GM12865 (cell line): Measurements from ENCODE around the gene TIGD3.

Experiments used
- DNase-seq: peaks from one replicate; pipeline ENCODE4 v3.0.0; 2010; ENCODE audit warnings: low read depth
- H3K4me3 ChIP-seq: 2 replicates; pipeline ENCODE4 v1.5.1; 2011; ENCODE audit warnings: mild to moderate bottlenecking, low read depth, low read length, control low read depth
- TF ChIP-seq, protein P1 (sequence below): IDR thresholded peaks from 2 replicates; pipeline ENCODE4 v1.5.1; 2011; ENCODE audit warnings: low read length, control low read depth, low read depth, inconsistent platforms; ENCODE audit not compliant: insufficient read depth; ENCODE audit errors: missing control alignments

The TIGD3 gene

DNA sequence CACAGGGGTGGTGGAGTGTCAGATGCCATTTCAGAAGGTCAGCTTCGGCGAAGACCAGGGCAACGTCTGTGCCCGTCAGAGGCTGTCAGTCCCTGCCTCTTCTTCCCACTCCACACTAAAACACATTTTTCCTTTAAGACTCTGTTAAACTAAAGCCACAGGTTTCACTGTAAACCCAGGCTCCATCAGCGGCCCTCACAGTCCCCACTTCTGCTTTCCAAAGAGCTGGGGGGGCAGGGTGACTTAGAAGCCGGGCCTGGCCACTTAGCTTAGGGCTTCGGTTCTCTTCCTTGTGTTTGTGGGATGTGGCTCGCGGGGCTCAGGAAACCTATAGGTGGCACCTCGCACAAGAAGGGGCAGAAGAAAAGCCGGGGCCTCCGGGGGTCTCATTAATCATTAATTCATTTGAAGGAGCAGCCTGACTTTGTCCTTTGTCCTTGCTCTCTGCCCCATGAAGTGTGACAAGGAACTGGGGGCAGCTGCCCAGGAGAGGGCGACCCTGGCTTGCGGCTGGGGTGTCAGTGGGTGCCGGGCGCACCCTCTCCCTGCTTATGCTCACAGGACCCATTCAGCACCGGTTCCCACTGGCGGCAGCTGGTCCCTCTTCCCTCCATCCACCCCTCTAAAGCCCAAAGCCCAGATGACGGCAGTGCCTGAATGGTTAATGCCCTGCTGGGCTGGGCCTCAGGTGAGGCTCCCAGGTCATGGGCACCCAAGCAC, 23.8 kb downstream of the TIGD3 start:
- no peak overlapping the region for H3K4me3 ChIP-seq
- DNase-seq, result no peak
- TF ChIP-seq, protein P1, sequence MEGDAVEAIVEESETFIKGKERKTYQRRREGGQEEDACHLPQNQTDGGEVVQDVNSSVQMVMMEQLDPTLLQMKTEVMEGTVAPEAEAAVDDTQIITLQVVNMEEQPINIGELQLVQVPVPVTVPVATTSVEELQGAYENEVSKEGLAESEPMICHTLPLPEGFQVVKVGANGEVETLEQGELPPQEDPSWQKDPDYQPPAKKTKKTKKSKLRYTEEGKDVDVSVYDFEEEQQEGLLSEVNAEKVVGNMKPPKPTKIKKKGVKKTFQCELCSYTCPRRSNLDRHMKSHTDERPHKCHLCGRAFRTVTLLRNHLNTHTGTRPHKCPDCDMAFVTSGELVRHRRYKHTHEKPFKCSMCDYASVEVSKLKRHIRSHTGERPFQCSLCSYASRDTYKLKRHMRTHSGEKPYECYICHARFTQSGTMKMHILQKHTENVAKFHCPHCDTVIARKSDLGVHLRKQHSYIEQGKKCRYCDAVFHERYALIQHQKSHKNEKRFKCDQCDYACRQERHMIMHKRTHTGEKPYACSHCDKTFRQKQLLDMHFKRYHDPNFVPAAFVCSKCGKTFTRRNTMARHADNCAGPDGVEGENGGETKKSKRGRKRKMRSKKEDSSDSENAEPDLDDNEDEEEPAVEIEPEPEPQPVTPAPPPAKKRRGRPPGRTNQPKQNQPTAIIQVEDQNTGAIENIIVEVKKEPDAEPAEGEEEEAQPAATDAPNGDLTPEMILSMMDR, result no peak

DNA sequence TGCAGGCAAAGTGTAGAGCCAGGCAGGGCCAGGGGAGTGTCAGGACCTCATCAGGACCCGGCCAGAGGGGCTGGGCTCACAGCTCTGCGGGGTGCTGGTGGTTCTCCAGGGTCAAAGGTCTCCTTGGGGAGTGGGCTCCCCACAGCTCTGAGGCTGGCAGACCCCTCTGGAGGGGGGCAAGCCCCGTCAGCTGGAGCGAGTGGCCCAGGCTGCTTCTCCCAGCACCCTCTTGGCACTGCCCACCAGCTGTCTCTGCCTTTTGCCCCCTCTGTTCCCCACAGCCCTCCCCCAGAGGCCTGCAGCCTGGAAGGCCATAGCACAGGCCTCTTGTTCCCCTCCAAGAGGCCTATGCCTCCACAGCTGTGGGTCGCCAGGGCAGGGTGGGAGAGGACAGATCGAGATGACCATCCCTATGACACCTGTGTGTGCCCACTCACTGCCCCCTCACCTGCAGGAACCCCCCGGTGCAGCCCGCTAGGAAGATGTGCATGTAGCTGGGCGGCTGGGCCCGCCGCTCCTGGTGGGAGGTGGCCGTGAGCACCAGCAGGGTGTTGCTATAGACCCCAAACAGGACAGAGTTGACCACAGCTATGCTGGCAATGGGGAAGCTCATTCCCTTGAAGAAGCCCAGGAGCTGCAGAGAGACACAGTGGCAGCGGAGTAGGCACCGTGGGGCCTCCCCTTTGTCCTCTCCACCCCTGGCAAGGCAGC, 24.5 kb downstream of the TIGD3 start:
- no peak overlapping the region for H3K4me3 ChIP-seq
- TF ChIP-seq, protein P1, result no peak
- DNase-seq, result no peak

DNA sequence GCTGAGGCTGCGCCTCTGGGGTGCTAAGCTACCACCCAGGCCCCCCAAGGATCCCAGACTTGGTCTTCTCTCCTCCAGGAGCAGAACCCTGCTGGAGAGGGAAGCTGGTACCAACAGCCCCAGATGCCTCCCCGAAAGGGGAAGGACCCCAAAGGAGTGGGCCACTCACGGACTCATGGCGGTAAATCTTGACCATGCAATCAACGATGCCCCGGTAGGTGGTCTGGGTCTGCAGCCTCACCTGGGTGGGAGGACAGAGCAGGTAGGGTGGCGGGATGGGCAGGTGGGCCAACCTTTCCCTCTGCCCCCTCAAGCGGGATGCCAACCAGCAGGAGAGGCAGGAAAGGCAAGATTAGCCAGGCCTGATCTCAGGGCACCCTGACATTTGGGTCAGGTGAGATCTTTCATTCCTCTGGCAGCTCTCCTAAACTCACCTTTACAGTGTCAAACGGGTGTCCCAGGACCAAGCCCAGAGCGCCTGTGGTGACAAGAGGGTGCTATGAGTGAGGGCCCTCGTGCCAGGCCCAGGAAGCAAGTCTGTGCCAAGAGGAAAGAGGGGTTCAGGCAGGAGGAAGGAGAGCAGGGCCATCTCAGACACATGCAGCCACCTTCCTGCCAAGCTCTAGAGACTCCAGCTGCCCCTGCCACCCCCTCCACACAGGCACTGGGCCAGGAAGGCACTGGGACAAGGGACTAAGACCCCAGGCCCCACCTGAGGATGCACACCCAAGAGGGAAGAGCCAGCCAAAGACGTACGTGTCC, 25.3 kb downstream of the TIGD3 start:
- TF ChIP-seq, protein P1, result no peak
- no peak overlapping the region for H3K4me3 ChIP-seq
- DNase-seq, result no peak

DNA sequence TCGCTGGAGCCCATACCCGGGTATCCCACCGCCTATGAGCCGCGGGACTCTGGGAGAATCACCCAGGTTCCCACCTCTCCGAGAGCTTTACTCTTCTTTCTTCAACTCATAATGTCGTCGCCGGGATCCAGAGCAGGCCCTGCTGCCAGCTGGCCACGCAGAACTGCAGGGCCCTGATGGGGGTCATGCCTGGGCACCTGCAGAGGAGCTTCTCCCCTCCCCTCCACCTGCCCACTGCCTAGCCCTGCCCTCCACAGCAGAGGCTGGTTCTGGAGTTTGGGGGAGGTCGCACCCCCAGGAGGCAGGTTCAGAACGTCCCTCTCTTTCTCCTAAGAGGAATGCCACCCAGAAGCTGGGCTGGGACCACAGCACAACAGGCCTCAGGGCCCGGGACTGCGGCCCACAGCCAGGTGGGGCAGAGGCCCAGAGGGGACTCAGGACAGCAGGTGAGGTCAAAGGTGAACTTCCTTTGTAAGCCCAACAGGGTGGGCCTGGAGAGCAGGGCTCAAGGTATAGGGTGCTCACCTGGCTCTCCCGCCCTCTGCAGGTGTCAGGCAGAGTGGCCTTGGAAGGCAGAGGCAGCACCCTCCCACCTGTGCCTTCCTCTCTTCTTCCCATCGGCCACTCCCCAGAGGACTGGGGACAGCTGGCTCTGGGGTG, 26.0 kb downstream of the TIGD3 start:
- H3K4me3 ChIP-seq, result peak overlapping the region; percentile 86; the same call in 1 of the 2 replicates
- no peak for DNase-seq
- TF ChIP-seq, protein P1, result no peak

DNA sequence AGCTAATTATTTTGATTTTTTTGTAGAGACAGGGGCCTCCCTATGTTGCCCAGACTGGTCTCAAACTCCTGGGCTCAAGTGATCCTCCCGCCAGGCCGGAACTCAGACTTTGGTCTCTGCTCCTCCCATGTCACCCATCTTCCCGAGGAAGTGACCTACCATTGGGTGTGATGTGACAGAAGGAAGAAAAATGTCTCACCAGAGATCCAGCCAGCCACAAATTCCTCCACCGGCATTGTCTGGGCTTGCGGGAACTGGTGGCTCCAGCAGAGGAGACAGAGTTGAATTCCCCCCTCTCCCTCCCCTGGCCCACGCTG, 27.1 kb downstream of the TIGD3 start:
- DNase-seq, result peak; percentile 81
- H3K4me3 ChIP-seq, result peak overlapping the region; percentile 86
- TF ChIP-seq, protein P1, result no peak

DNA sequence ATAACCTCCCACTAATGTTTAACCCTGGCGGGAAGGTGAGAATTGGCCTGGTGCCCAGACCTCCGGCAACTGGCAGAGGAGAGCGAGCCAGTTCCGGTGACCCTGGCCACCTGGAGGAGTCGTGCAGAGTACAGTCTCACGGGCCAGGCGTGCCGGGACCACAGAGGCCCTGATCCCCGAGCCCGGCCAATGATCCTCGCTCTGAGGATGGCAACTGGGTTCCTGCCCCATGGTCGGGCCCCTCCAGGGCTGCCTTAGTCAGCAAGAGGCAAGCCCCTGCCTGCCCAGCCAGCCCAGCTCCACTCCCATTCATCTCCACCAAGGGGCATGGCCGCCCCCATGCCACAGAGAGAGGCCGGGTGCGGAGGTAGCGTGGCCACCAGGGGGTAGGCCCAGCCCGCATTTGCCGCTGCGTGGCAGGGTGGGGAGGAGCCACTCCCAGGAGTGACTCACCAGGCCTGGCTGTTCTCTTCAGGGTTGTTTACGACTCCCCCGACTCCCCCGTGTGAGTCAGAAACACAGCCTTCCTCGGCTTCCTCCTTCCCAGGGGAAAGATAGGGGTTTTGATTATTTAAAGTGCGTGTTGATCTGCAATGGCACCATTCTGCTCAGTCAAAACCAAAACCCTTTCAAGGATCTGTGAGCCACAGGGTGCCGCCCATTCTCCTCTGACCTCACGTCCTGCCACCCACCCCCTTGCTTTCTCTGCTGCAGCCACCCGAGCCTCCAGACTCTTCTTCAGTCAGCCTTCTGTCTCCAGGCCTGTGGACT, 27.7 kb downstream of the TIGD3 start, which contains the start of gene SLC25A45:
TSS of gene SLC25A45 (minus strand) at position 614 of the 771 bp plus-strand sequence. CDS start 695 bp downstream, outside the sequence.
- TF ChIP-seq, protein P1, result peak; percentile 79
- H3K4me3 ChIP-seq, result peak within 1 kb of the TSS; percentile 86
- DNase-seq, result peak; percentile 91
